ENCODE measurements around the gene TMEM63B.
A peak's percentile ranks its signal among the peaks of the same experiment; 100 is the strongest.
"Not testable (repeated sequence)": the region's sequence is repeated elsewhere in the genome, so short reads cannot be mapped to it uniquely, and the experiment has no call there.

TMEM63B gene

DNA sequence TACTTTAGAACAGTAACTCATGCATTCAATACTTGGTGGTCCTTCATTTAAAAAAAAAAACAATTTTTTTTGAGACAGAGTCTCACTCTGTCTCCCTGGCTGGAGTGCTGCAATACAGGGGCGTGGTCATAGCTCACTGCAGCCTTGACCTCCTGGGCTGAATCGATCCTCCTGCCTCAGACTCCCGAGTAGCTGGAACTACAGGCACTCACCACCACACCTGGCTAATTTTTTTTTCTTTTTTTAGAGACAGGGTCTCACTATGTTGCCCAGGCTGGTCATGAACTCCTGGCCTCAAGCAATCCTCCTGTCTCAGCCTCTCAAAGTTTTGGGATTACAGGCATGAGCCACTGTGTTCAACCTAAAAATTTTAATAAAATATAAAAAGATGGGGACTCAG is 17.2 kb downstream of the TMEM63B start:
- not testable (repeated sequence) for DNase-seq (ENCODE audit: low spot score)

DNA sequence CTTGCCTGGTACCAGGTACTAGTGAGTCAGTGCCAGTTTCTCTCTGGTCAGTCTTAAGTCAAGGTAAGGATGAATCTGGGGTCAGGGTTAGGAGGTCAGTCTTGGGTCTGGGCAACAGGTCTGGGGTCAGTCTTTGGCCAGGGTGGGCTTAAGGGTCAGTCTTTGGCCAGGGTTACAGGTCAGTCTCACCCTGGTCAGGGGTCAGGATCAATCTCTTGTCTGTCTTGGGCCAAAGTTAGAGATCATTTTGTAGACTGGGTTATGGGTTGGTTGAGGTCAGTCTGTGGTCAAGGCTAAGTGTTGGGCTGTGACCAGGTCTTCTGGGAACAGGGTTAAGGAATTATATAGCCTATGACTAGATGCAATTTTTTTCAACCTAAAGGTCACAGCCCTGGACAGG is 18.5 kb downstream of the TMEM63B start:
- DNase-seq (ENCODE audit: low spot score), result no peak

DNA sequence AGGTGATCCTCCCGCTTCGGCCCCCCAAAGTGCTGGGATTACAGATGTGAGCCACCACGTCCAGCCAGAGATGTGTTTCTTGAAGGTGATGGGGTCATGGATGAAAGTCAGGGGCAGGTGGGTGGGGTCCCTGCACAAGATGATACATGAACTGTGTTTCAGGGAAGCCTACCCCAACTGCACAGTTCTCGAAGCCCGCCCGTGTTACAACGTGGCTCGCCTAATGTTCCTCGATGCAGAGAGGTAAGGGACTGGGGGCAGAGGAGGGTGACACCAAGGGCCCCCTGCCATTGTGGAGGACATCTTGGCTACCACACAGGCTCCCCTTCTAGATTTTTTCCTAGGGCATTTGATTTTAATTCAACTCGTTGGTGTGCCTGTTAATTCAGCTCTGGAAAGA is 19.3 kb downstream of the TMEM63B start:
- no peak for DNase-seq (ENCODE audit: low spot score)

DNA sequence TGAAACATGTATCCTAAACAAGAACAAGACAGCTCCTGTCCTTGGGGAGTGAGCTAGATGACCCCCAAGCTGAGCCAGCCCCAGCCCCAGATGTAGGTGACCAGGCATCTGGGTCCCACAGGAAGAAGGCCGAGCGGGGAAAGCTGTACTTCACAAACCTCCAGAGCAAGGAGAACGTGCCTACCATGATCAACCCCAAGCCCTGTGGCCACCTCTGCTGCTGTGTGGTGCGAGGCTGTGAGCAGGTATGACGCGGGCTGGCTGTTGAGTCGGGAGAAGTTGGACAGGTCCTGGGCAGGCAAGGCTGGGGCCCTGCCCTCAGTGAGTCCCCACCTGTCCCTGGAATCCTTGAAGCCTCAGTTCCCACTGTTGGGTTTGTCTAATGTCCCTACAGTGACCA is 19.9 kb downstream of the TMEM63B start:
- DNase-seq (ENCODE audit: low spot score), result no peak

- no peak for DNase-seq (ENCODE audit: low spot score)
These were observed 21.0 kb downstream of the TMEM63B start for GRCh38 chr6:44148306-44148705.

GRCh38 chr6:44149369-44150012 is 22.1 kb downstream of the TMEM63B start:
- DNase-seq (ENCODE audit: low spot score), result no peak

DNA sequence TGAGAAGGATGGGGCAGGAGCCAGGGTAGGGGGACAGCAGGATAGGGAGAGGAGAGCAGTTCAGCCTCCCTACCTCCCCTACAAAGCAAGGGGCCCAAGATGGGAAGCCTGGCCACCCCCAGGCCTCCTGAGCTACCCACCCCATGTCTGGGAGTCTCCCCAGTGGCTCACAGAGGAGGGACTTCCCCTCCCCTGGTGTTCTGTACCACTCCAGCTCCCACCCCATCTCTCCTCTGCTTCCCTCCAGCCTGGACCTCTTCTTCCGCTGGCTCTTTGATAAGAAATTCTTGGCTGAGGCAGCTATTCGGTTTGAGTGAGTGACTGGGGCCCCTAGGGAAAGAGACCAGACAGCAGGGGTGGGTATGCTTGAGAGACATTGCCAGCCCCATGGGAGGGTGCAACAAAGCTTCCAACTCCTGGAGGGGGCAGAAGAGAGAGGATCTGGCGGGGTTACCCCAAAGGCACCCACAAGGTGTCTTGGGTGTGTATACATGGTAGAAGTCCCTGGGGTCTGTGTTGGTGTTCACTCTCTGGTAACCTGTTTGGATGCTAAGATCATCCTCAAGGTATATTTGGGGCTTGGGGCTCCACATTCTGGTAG is 23.1 kb downstream of the TMEM63B start:
- no peak for DNase-seq (ENCODE audit: low spot score)

GRCh38 chr6:44151348-44152108 is 24.2 kb downstream of the TMEM63B start:
- no peak for DNase-seq (ENCODE audit: low spot score)

DNA sequence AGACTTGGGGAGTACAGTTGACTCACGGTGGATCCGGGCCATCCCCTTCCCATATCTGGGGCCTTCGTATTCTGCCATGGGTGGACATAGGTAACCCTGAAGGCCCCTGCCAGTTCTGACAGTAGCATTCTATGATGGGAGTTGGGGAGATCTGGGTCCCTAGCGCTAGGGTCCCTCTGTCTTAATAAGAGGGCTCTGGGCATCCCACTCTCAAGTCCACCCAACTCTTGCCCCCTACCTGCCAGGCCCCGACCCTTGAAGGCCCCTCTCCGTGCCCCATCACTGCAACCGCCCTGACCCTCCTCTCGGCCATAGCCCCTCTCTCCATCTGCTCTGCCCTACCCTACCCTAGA is 24.7 kb downstream of the TMEM63B start:
- DNase-seq (ENCODE audit: low spot score), result no peak

DNA sequence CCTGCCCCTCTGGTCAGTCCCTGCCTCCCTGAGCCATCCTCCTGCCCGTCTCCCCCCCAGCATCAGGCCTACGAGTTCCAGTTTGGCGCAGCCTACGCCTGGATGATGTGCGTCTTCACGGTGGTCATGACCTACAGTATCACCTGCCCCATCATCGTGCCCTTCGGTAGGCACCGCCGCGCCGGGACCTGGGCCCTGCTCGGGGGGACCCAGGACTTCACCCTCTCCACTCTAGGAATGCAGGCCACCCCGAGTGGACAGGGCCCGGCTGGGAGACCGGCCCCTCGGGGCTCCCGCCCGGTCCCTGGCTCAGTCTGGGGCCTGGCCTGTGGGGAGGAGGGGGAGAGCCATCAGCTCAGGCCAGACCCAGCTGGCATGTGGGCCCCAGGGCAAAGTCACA is 25.2 kb downstream of the TMEM63B start:
- no peak for DNase-seq (ENCODE audit: low spot score)

DNA sequence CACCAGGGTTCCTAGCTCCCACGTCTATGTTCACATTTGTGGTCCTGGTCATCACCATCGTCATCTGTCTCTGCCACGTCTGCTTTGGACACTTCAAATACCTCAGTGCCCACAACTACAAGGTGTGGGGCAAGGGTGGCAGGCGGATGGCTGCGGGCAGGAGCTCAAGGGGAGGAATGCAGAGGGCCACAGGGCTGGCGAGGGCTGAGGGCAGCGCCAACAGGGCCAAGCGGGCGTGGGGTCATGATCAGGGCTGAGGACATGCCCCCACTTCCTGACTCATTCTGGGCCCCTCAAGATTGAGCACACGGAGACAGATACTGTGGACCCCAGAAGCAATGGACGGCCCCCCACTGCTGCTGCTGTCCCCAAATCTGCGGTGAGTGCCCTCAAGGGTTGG is 26.7 kb downstream of the TMEM63B start:
- DNase-seq (ENCODE audit: low spot score), result no peak

- DNase-seq (ENCODE audit: low spot score), result no peak
These were observed 29.3 kb downstream of the TMEM63B start for GRCh38 chr6:44156494-44157151.

GRCh38 chr6:44157152-44157521 is 29.8 kb downstream of the TMEM63B start:
- no peak for DNase-seq (ENCODE audit: low spot score)

GRCh38 chr6:44158770-44159228 is 31.4 kb downstream of the TMEM63B start, which contains the start of gene CAPN11:
CAPN11 (plus strand) TSS chr6:44158820; CDS start chr6:44158849, 29 bp downstream.
- DNase-seq (ENCODE audit: low spot score), result no peak

- DNase-seq (ENCODE audit: low spot score), result peak; percentile 21
These were observed 34.6 kb downstream of the TMEM63B start for GRCh38 chr6:44161997-44162338.

GRCh38 chr6:44162876-44163625 is 35.7 kb downstream of the TMEM63B start:
- no peak for DNase-seq (ENCODE audit: low spot score)

- DNase-seq (ENCODE audit: low spot score), result no peak
These were observed 38.8 kb downstream of the TMEM63B start for GRCh38 chr6:44166116-44166515.

DNA sequence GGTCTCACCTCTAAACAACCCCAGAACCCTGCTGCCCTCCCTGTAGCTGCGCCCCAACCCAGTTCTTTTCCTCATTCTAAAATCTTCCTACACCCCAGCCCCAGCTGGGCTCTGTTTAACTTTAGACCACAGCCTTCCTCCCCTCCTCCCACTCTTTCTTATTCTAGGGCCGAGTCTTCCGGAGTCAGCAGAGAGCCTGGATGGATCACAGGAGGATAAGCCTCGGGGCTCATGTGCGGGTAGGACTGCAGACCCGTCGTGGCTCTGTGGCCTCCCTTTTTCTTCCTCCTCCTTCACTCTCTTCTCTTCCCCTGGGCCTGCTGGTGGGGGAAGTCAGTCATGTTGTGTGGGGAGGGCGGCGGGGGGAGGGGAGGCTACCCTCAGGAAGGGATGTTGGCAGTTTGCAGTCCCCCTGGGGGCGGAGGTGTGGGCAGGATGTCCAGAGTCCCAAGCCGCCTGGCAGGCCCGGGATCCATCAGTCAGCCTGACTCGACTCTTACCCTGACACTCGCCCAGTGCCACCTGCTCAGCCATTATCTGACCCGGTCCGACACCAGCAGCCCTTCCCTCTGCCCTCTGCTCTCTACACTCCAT is 39.3 kb downstream of the TMEM63B start:
- DNase-seq (ENCODE audit: low spot score), result no peak

DNA sequence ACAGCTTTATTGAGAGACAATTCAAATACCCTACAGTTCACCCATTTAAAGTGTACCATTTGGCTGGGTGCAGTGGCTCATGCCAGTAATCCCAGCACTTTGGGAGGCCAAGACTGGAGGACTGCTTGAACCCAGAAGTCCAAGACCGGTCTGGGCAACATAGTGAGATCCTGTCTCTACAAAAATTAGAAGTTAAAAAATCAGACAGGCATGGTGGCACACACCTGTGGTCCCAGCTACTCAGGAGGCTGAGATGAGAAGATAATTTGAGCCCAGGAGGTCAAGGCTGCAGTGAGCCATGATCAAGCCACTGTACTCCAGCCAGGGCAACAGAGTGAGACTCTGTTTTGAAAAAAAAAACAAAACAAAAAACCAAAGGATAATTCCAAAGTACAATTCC is 40.2 kb downstream of the TMEM63B start:
- no peak for DNase-seq (ENCODE audit: low spot score)

- DNase-seq (ENCODE audit: low spot score), result no peak
These were observed 41.8 kb downstream of the TMEM63B start for GRCh38 chr6:44169154-44169553.

GRCh38 chr6:44169886-44170570 is 42.7 kb downstream of the TMEM63B start:
- no peak for DNase-seq (ENCODE audit: low spot score)
